HFF-Myc (cell line): ENCODE measurements around the gene CEP170B.

Experiments
- DNase-seq: peaks from one replicate; pipeline ENCODE4 v3.0.0-alpha.2; 2011; ENCODE audit warnings: low read depth; ENCODE audit errors: extremely low read depth
- H3K4me3 ChIP-seq: replicated peaks from 2 replicates; pipeline ENCODE4 v1.5.1; 2011; ENCODE audit warnings: low read depth, mild to moderate bottlenecking, control low read depth, low read length
- TF ChIP-seq, protein P1 (sequence below): IDR thresholded peaks from 2 replicates; pipeline ENCODE4 v1.5.1; 2012; ENCODE audit warnings: mild to moderate bottlenecking, low read depth, low read length, control low read depth; ENCODE audit errors: missing control alignments

The CEP170B gene

DNA sequence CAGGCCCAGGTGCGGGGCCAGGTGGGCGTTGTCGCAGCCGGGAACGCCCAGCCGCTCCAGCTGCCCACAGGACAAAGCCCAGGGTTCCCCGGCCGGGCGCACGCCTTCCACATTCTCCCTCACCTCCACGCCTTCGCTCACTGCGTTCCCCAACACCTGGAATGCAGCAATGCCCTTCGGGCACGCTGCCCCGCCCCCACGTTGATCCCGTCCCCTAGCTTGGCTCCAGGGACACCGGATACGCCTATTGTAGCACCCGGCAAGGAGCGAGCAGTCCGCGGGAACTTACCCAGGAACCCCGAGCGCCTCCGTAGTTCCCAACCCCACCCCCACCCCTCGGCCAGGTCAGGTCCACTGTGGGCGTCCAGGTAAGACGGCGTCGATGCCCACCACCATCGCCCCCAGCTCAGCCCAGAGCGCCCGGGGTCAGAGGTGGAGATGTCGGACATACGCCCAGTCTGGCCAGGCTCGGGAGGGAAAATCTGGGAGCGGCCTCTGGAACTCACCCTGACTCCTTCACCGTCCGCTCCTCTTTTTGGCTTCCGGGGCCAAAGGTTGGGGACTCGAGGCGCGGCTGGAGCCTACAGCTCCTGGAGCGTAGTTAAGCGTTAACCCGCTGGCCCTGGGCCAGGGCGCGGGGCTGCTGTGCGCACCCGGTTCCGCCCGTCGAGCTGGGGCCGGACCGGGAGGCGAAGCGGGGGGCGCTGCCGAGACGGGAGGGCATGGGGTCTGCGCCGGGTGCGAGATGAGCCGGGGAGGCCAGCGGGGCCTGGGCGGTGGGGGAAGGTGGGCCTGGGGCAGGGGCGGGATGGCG, 594 bp upstream of the CEP170B start:
- TF ChIP-seq, protein P1, sequence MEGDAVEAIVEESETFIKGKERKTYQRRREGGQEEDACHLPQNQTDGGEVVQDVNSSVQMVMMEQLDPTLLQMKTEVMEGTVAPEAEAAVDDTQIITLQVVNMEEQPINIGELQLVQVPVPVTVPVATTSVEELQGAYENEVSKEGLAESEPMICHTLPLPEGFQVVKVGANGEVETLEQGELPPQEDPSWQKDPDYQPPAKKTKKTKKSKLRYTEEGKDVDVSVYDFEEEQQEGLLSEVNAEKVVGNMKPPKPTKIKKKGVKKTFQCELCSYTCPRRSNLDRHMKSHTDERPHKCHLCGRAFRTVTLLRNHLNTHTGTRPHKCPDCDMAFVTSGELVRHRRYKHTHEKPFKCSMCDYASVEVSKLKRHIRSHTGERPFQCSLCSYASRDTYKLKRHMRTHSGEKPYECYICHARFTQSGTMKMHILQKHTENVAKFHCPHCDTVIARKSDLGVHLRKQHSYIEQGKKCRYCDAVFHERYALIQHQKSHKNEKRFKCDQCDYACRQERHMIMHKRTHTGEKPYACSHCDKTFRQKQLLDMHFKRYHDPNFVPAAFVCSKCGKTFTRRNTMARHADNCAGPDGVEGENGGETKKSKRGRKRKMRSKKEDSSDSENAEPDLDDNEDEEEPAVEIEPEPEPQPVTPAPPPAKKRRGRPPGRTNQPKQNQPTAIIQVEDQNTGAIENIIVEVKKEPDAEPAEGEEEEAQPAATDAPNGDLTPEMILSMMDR: no peak
- H3K4me3 ChIP-seq: peak overlapping the region; percentile 40
- no peak for DNase-seq

DNA sequence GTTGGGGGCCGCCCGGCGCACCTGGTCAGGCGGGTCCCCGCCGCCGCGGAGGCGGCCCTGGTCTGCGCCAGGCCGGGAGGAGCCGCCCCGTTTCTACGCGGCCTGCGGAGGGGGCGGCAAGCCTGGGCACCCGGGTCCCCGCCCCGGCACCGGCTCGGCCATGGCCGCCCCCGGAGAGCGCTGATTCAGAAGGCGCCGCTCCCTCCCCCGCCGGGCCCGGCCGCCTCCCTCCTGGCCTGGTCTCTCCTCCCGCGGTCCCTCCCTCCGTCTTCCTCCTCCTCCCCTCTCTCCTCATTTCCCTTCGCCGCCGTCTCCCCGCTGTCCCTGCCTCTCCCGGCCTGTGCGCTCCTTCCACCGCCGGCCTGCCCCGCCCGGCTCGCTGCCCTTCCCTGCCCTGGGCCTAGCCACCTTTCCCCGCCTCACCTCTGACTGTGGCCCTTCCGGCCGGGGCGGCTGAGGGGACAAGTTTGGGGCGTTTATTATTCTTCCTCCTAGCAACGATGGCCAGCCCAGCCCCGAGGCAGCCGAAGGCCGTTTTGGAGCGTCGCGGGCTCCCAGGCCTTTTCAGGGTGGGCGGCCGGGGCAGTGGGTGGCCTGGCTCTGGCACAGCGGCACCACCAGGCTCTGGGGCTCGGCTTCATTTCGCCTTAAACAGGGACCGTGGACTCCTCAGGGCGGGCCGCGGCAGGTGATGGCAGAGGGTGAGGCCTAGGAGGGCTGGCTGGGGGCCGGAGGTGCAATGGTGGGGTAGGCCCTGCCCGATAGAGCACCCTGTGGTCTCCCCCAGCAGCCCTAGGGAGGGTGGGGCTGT, 768 bp downstream of the CEP170B start:
- H3K4me3 ChIP-seq: peak overlapping the region; percentile 68
- no peak for DNase-seq
- TF ChIP-seq, protein P1: no peak

GRCh38 chr14:104866451-104867370, 1.6 kb downstream of the CEP170B start:
- TF ChIP-seq, protein P1: no peak
- H3K4me3 ChIP-seq: peak overlapping the region; percentile 68

DNA sequence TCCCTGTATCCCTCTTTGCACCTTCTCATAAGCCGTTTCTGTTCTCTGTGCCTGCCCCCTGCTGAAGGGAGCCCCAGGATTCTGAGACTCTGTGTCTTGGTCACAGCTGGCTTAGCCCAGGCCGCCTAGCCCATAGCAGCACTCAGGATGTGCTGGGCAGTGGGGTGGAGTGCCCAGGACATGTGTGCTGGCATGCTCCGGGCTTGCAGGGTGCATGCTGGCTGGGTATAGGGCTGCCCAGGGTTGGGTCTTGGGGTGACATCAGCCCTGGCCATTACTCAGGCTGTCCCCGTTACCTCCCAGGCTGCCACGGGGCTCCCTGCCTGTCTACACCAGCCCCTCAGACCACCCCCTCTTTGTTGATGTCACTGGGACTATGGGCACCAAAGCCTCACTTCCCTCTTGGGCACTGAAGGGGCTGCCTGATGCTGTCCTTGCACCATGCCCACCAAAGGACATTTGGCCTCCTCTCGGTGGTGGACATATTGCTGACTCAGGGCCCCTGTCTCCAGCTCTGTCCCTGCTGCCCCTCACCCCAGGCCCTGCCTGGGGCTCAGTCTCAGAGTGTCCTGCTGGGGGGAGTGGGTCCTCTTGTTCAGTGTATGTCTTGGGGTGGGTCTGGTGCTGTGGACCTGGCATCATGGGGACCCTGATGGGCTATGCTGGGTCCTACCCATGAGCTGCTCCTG, 2.4 kb downstream of the CEP170B start:
- TF ChIP-seq, protein P1: no peak
- DNase-seq: no peak
- H3K4me3 ChIP-seq: peak overlapping the region; percentile 68; the same call in 1 of the 2 replicates

More at GRCh38 chr14:104866451-104867370, 1.6 kb downstream of the CEP170B start:
- no peak for DNase-seq

DNA sequence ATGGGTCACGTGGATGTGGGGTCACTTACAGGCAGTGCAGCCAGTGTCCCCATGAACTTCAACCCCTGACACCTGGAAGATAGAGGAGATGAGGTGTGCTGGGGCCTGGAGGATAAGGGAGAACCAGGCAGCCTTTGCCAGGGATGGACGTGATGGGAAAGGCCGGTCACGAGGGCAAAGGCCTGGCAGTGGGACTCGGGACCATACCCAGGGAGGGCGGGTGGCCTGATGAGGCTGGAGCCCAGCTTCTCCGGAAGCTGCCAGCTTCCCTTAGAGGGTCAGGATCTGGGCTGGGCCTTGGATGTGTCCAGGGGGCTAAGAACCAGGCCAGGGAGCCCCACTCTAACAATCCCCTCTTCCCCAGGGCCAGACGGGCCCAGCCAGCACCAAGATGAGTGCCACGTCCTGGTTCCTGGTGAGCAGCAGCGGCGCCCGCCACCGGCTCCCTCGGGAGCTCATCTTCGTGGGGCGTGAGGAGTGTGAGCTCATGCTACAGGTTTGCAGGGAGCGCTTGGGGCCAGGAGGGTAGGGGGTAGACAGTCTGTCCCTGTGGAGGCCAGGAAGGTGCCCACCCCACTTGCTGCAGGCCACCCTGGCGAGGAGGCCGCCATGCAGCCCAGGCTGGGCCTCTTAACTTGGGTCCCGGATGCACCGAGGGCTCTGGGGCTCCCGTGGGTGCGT, 3.1 kb downstream of the CEP170B start:
- TF ChIP-seq, protein P1: no peak
- no peak overlapping the region for H3K4me3 ChIP-seq
- no peak for DNase-seq
